CD14-positive monocyte (primary cell): ENCODE measurements around the gene SLC5A5. TPM values are rescaled to one million over a fixed set of nuclear protein-coding genes. Genes with fewer than 3 reads are reported as not detected.
A peak's percentile ranks its signal among the peaks of the same experiment; 100 is the strongest.

ENCODE experiments used
- DNase-seq, 3 donors: peaks; one replicate each; pipeline ENCODE4 v3.0.0-alpha.2; 2011 to 2022
- H2AFZ ChIP-seq: 2 replicates; pipeline ENCODE4 v1.6.0; 2012; ENCODE audit warnings: mild to moderate bottlenecking, low read depth, low read length, inconsistent platforms; ENCODE audit not compliant: insufficient read depth, poor library complexity, severe bottlenecking
- H3K27ac ChIP-seq, 2 donors: 1 replicate in 1 of 2; 2 replicates in 1 of 2; pipeline ENCODE4 v1.5.1; 2012 to 2013; ENCODE audit warnings: low read length in 2 of 2, control low read depth in 1 of 2, inconsistent platforms in 1 of 2, low read depth in 1 of 2, mild to moderate bottlenecking in 1 of 2
- H3K27me3 ChIP-seq, 2 donors: one replicate each; pipeline versions ENCODE4 v1.6.0 to v1.6.1; 2011 to 2013; ENCODE audit warnings: low read length in 2 of 2; ENCODE audit not compliant: control insufficient read depth in 2 of 2, insufficient read depth in 2 of 2
- H3K36me3 ChIP-seq, 2 donors: replicated peaks in 1 of 2; 1 replicate in 1 of 2; 2 replicates in 1 of 2; pipeline versions ENCODE4 v1.5.1 to v1.6.1; 2012 to 2013; ENCODE audit warnings: low read length in 2 of 2, control low read depth in 1 of 2, inconsistent platforms in 1 of 2, mild to moderate bottlenecking in 1 of 2; ENCODE audit not compliant: insufficient read depth in 2 of 2, control insufficient read depth in 1 of 2
- H3K4me1 ChIP-seq, 2 donors: 1 replicate in 1 of 2; 2 replicates in 1 of 2; pipeline versions ENCODE4 v1.5.1 to v1.6.1; 2012 to 2013; ENCODE audit warnings: low read length in 2 of 2, control low read depth in 1 of 2, inconsistent platforms in 1 of 2, mild to moderate bottlenecking in 1 of 2, moderate library complexity in 1 of 2; ENCODE audit not compliant: insufficient read depth in 2 of 2, control insufficient read depth in 1 of 2
- H3K4me2 ChIP-seq: replicated peaks from 2 replicates; pipeline ENCODE3; 2012; ENCODE audit warnings: low read length, moderate library complexity, mild to moderate bottlenecking; ENCODE audit not compliant: poor library complexity, severe bottlenecking; ENCODE audit errors: extremely low read depth
- H3K4me3 ChIP-seq, 3 experiments: fragments of 200-600 bp in 1 of 3; sonication (generic) in 1 of 3; replicated peaks in 1 of 3; 1 replicate in 2 of 3; 2 replicates in 1 of 3; pipeline ENCODE4 v1.5.1; 2011 to 2013; ENCODE audit warnings: low read length in 3 of 3, mild to moderate bottlenecking in 3 of 3, control low read depth in 2 of 3, low read depth in 2 of 3, inconsistent platforms in 1 of 3, moderate library complexity in 1 of 3
- H3K79me2 ChIP-seq: 2 replicates; pipeline ENCODE4 v1.6.0; 2012; ENCODE audit warnings: mild to moderate bottlenecking, control low read depth, inconsistent platforms, low read length, moderate library complexity; ENCODE audit not compliant: insufficient read depth
- H3K9ac ChIP-seq: 2 replicates; pipeline ENCODE4 v1.6.0; 2017; ENCODE audit warnings: low read length, mild to moderate bottlenecking; ENCODE audit not compliant: insufficient read depth, poor library complexity, severe bottlenecking
- H3K9me3 ChIP-seq, 2 donors: replicated peaks in 1 of 2; 1 replicate in 1 of 2; 2 replicates in 1 of 2; pipeline versions ENCODE4 v1.5.1 to v1.6.1; 2012 to 2013; ENCODE audit warnings: low read length in 2 of 2, control low read depth in 1 of 2; ENCODE audit not compliant: control insufficient read depth in 1 of 2, insufficient read depth in 1 of 2
- H4K20me1 ChIP-seq: 2 replicates; pipeline ENCODE4 v1.6.0; 2012; ENCODE audit warnings: mild to moderate bottlenecking, low read length, control low read depth, moderate library complexity; ENCODE audit not compliant: insufficient read depth
- H3K27ac Mint-ChIP-seq, 7 donors: one replicate each; pipeline ENCODE4 v1.8.0; 2020; ENCODE audit warnings: mild to moderate bottlenecking in 7 of 7, mixed read lengths in 7 of 7, moderate library complexity in 6 of 7, inconsistent platforms in 2 of 7
- H3K27me3 Mint-ChIP-seq, 3 donors: one replicate each; pipeline ENCODE4 v1.8.0; 2021 to 2022; ENCODE audit warnings: low read depth in 3 of 3, mild to moderate bottlenecking in 3 of 3, mixed read lengths in 3 of 3, moderate library complexity in 3 of 3, inconsistent platforms in 1 of 3
- H3K36me3 Mint-ChIP-seq, 2 donors: one replicate each; pipeline ENCODE4 v1.8.0; 2020; ENCODE audit warnings: mixed read lengths in 2 of 2, inconsistent platforms in 1 of 2, mild to moderate bottlenecking in 1 of 2
- H3K4me1 Mint-ChIP-seq: one replicate; pipeline ENCODE4 v1.8.0; 2020; ENCODE audit warnings: mild to moderate bottlenecking, mixed read lengths
- H3K4me3 Mint-ChIP-seq, 2 donors: one replicate each; pipeline ENCODE4 v1.8.0; 2020; ENCODE audit warnings: mild to moderate bottlenecking in 2 of 2, mixed read lengths in 2 of 2, moderate library complexity in 1 of 2
- H3K9me3 Mint-ChIP-seq, 7 donors: one replicate each; pipeline ENCODE4 v1.8.0; 2020 to 2022; ENCODE audit warnings: mixed read lengths in 7 of 7, mild to moderate bottlenecking in 6 of 7, moderate library complexity in 6 of 7, inconsistent platforms in 2 of 7
- WGBS: methylation state at CpG from one replicate; pipeline ENCODE4 v1.1.5; 2013; ENCODE audit warnings: missing lambda C conversion rate; ENCODE audit not compliant: insufficient coverage; 5-methylcytosine and 5-hydroxymethylcytosine counted together
- intact Hi-C, 2 donors: fragments of 100-400 bp; cut with micrococcal nuclease; formaldehyde crosslinking; loops; one replicate each; pipeline versions ENCODE4 v1.15.0 to v1.15.1; 2023
- polyA plus RNA-seq, 3 donors: library from polyadenylated mRNA; depleted of rRNA in 1 of 3; unstranded in 2 of 3; stranded (reverse) in 1 of 3; fragments of 300-500 nt in 2 of 3; fragments of >200 nt in 1 of 3; fragmentation: Illumina TruSeq in 2 of 3; gene quantifications; 1 replicate in 2 of 3; 2 replicates in 1 of 3; pipeline ENCODE4 v1.2.3, GENCODE V29; 2012 to 2021
- TF ChIP-seq, protein P1 (sequence below): fragments of 200-600 bp; IDR thresholded peaks from one replicate; pipeline ENCODE4 v1.8.0; 2022; ENCODE audit warnings: antibody characterized with exemption, mild to moderate bottlenecking

Gene SLC5A5
- polyA plus RNA-seq, 3 donors, result 0.03 TPM; not detected in 2

GRCh38 chr19:17938092-17938845 lies 66.5 kb downstream of the SLC5A5 start:
- Histone ChIP-seq H3K4me2 (no peak overlapping the region), H3K4me1 (peaks cover 6 to 8% of the 10 kb centered on the region in 2 donors), H3K27ac (no peak overlapping the region), H3K79me2 (peaks cover 5% of the 10 kb centered on the region), H3K4me3 (no peak overlapping the region), H3K9me3 (no peaks in the 10 kb centered on the region), H3K27me3 (no peaks in the 10 kb centered on the region), H4K20me1 (no peaks in the 10 kb centered on the region), H2AFZ (no peak overlapping the region), H3K36me3 (peaks cover 16 to 21% of the 10 kb centered on the region in 2 donors), H3K9ac (no peak overlapping the region)
- TF ChIP-seq, protein P1, sequence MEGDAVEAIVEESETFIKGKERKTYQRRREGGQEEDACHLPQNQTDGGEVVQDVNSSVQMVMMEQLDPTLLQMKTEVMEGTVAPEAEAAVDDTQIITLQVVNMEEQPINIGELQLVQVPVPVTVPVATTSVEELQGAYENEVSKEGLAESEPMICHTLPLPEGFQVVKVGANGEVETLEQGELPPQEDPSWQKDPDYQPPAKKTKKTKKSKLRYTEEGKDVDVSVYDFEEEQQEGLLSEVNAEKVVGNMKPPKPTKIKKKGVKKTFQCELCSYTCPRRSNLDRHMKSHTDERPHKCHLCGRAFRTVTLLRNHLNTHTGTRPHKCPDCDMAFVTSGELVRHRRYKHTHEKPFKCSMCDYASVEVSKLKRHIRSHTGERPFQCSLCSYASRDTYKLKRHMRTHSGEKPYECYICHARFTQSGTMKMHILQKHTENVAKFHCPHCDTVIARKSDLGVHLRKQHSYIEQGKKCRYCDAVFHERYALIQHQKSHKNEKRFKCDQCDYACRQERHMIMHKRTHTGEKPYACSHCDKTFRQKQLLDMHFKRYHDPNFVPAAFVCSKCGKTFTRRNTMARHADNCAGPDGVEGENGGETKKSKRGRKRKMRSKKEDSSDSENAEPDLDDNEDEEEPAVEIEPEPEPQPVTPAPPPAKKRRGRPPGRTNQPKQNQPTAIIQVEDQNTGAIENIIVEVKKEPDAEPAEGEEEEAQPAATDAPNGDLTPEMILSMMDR, result peak; percentile 94
- peak overlapping the region in 1 of 7 donors; percentile 41 for H3K27ac Mint-ChIP-seq
- 33% methylated on average over 4 of the region's 7 CpGs for WGBS
- DNase-seq, result peak; percentile 66 to 82 (median 77)
- peaks cover 0 to 3% (median 0%) of the 10 kb centered on the region in 3 donors for H3K27me3 Mint-ChIP-seq
- intact Hi-C loops, result loop anchor here (1.0 to 5.0 kb wide), 4 partner anchors 58 to 121 kb away; no protein-coding TSS in a partner anchor
- no peak overlapping the region for H3K4me3 Mint-ChIP-seq
- peaks cover 8% of the 10 kb centered on the region for H3K4me1 Mint-ChIP-seq
- peaks cover 0 to 2% (median 0%) of the 10 kb centered on the region in 7 donors for H3K9me3 Mint-ChIP-seq
- H3K36me3 Mint-ChIP-seq, result peaks cover 25 to 62% of the 10 kb centered on the region in 2 donors

DNA sequence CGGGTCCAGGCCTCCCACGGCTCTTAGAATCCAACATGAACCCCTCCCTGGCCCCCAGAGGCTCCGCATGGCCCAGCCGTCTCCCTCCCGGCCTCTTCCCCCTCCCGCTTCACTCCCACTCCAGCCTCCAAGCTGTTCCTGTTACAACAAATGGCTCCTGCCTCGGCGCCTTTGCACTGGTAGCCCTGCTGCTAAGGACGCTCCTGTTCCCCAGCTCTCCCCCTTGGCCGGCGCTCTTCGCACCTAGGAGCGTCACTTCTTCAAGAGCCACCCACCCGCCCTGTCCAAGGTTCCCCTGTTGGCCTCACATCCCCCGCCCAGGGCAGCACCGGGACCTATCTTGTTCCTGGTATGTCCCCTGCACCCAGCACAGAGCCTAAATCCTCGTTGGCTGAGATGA lies 70.4 kb downstream of the SLC5A5 start:
- Histone ChIP-seq H3K9me3 (no peaks in the 10 kb centered on the region), H3K27ac (no peak overlapping the region), H3K27me3 (no peaks in the 10 kb centered on the region), H3K4me2 (no peak overlapping the region), H4K20me1 (no peaks in the 10 kb centered on the region), H3K36me3 (peaks cover 19 to 29% of the 10 kb centered on the region in 2 donors), H3K79me2 (no peaks in the 10 kb centered on the region), H3K9ac (no peak overlapping the region), H3K4me3 (no peak overlapping the region), H2AFZ (no peak overlapping the region), H3K4me1 (peaks cover 4 to 7% of the 10 kb centered on the region in 2 donors)
- no peak for DNase-seq
- Mint-ChIP-seq H3K27ac (peak overlapping the region in 1 of 7 donors; percentile 4), H3K4me3 (no peak overlapping the region), H3K36me3 (peaks cover 20 to 56% of the 10 kb centered on the region in 2 donors), H3K9me3 (peaks cover 0 to 2% (median 0%) of the 10 kb centered on the region in 7 donors), H3K27me3 (peaks cover 1 to 6% (median 3%) of the 10 kb centered on the region in 3 donors), H3K4me1 (peaks cover 11% of the 10 kb centered on the region)
- intact Hi-C loops, result no loop called here
- WGBS, result 96% methylated on average over 13 of the region's 17 CpGs
- TF ChIP-seq, protein P1, result no peak
